Measurements from ENCODE around the gene ZNRF2.

The ZNRF2 gene

DNA sequence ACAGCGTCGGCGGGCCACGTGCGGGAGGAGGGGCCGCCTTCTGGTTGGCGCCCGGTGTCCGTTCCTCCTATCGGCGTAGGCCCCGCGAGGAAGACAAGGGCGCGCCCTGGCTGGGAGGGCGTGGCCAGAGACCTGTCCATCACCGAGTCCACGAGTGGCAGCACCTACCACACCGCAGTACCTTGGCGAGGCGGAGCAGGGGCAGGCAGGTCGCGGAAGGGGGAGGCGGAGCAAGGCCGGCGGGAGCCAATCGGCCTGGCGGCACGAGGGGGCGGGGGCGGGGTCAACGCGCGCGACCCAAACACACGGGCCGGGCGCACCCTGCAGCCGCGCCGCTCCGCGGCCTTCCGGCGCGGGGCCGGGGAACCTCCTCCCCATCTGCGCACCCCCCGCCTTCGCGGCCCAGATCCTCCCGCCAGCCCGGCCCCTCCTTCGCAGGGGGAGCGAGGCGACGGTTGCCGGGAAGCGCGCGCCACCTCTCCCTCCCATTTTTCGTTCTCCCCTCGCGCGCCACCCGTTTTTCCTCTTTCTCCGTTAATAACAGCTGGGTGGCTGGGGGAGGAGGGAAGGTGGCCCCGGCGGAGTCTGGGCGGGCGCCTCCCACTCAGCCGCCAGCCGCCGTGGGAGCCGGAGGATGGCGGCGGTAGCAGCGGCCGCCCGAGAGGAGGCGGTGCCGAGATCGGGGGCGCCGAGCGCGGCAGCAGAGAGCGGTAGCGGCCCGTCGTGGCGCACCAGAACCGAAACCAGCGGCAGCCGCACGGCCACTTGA is at the start of gene ZNRF2:
Gene ZNRF2, plus strand, starts transcription at position 300 of the 769 bp plus-strand sequence. CDS start 761 bp downstream, outside the sequence.
- peak; percentile 89 for DNase-seq (ENCODE audit: low read depth)
- H3K4me3 ChIP-seq (ENCODE audit: control insufficient read depth, low read depth, low read length), result peak within 1 kb of the TSS; percentile 56
- TF ChIP-seq, protein P1, sequence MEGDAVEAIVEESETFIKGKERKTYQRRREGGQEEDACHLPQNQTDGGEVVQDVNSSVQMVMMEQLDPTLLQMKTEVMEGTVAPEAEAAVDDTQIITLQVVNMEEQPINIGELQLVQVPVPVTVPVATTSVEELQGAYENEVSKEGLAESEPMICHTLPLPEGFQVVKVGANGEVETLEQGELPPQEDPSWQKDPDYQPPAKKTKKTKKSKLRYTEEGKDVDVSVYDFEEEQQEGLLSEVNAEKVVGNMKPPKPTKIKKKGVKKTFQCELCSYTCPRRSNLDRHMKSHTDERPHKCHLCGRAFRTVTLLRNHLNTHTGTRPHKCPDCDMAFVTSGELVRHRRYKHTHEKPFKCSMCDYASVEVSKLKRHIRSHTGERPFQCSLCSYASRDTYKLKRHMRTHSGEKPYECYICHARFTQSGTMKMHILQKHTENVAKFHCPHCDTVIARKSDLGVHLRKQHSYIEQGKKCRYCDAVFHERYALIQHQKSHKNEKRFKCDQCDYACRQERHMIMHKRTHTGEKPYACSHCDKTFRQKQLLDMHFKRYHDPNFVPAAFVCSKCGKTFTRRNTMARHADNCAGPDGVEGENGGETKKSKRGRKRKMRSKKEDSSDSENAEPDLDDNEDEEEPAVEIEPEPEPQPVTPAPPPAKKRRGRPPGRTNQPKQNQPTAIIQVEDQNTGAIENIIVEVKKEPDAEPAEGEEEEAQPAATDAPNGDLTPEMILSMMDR (IDR thresholded peaks at IDR 0.05; ENCODE audit: control insufficient read depth, insufficient read depth, low read depth, low read length, missing control alignments), result peak; percentile 33

DNA sequence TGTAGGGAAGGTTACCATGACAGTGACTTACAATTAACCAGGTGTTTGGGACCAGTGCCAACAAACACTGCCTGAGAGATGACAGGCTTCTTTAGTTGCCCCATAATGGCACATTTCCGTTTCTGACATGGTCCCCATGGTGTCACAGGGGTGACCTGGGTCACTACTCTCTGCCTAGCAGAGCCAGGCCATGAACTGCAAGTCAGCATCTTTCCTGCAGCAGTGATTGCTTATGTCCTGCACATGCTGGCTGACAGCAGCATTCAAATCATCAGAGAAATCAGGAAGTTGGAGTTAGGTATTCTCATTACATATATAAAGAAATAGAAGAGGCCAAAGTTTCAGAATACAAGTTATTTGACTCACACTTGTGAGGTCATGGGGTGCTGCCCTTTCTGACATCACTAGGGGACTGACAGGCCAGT is 47.1 kb upstream of the ZNRF2 start:
- H3K4me3 ChIP-seq (ENCODE audit: control insufficient read depth, low read depth, low read length), result no peak overlapping the region
- TF ChIP-seq, protein P1 (IDR thresholded peaks at IDR 0.05; ENCODE audit: control insufficient read depth, insufficient read depth, low read depth, low read length, missing control alignments), result no peak
- DNase-seq (ENCODE audit: low read depth), result no peak

DNA sequence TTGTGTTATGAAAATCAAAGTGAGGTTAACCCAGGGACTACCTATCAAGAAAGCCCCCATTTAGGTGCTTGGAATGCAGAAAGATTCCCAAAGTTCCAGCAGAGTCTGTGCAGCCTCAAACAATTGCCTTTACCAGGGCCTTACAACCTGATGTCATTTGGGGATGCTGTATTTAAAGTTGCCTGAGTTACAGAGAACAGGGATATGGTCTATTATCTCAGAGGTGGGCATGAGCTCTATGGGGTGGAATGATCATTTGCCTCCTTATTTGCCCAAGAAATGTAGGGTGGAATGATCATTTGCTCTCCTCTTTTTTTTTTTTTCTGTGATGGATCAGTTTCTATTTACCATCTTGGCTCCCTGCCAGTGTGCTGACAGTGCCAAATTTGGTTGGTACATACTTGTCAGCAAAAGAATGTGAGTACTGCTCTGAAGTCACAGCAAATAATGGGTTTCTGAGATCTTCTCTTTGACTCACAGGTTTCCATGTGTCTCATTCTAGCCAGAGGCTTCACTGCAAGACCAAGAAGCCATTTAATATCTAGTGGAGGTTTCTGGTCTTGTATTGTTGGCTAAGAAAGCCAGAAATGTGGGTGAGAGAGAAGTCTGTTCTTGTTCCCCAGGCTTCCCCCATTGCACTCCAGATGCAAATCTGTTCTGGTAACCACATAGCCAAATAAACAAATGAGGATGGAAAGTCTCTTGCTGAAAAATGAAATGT is 45.5 kb upstream of the ZNRF2 start:
- DNase-seq (ENCODE audit: low read depth), result no peak
- H3K4me3 ChIP-seq (ENCODE audit: control insufficient read depth, low read depth, low read length), result no peak overlapping the region
- TF ChIP-seq, protein P1 (IDR thresholded peaks at IDR 0.05; ENCODE audit: control insufficient read depth, insufficient read depth, low read depth, low read length, missing control alignments), result no peak

DNA sequence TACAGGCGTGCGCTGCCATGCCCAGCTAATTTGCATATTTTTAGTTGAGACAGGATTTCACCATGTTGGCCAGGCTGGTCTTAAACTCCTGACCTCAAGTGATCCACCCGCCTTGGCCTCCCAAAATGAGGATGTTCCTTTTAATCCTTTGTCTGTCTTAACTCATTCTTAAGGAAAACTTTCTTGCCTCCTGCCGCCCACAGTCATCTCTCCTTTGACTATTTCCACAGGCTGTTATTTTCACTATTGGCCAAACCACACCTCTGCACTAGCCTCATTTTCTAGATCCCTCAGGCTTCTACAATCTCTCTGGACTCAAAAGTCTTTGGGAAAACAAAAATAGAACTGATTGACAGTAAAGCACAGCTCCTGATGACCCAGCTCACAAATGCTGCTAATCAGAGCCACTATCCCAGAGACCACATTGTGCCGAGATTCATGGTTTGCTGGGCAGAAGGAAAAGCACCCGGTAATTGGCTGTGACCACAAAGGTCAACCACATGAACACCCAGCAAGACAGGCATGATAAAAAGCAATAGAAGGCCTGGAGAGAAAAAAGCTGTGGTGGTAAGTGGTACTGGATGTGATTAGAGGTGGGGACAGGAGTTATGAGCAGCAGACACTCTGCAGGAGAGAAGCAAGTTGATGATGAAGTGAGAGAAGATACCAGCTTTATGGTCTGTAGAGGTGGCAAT is 44.1 kb upstream of the ZNRF2 start:
- H3K4me3 ChIP-seq (ENCODE audit: control insufficient read depth, low read depth, low read length), result no peak overlapping the region
- TF ChIP-seq, protein P1 (IDR thresholded peaks at IDR 0.05; ENCODE audit: control insufficient read depth, insufficient read depth, low read depth, low read length, missing control alignments), result no peak
- no peak for DNase-seq (ENCODE audit: low read depth)

DNA sequence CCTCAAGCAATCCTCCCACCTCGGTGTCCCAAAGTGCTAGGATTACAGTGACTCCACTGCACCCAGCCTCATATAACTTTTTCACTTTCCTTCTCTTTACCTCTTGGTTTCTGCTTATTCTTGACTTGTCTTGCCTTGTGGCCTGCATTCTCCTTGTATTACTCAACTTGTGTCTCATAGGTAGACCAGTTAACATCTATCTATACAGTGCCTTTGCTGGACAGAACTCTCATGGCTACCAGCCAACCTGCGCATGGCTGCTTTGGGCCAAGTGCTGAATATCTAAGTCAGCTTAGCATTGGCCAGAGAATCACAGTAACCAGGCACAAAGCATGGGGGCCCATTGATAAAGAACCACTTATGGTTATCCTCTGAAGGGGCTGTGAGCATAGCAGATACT is 42.6 kb upstream of the ZNRF2 start:
- H3K4me3 ChIP-seq (ENCODE audit: control insufficient read depth, low read depth, low read length), result no peak overlapping the region
- TF ChIP-seq, protein P1 (IDR thresholded peaks at IDR 0.05; ENCODE audit: control insufficient read depth, insufficient read depth, low read depth, low read length, missing control alignments), result no peak
- DNase-seq (ENCODE audit: low read depth), result no peak

DNA sequence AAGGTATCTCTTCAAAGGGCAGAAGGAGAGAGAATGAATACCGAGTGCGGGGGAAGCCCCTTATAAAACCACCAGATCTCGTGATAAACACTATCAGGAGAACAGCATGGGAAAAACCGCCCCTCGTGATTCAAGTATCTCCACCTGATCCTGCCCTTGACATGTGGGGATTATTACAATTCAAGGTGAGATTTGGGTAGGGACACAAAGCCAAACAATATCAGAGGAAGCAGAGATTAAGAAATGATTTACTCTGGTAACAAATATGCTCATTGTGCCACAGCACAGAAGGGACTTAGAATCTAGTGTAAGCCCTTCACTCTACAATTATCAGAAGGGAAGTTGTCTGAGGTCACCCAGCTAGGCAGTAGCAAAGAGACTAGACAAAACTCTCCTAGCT is 40.1 kb upstream of the ZNRF2 start:
- TF ChIP-seq, protein P1 (IDR thresholded peaks at IDR 0.05; ENCODE audit: control insufficient read depth, insufficient read depth, low read depth, low read length, missing control alignments), result no peak
- no peak overlapping the region for H3K4me3 ChIP-seq (ENCODE audit: control insufficient read depth, low read depth, low read length)
- DNase-seq (ENCODE audit: low read depth), result no peak

Data from AG09309 (cell line).